ENCODE data around the gene HOXC10. TPM values are rescaled to one million over a fixed set of nuclear protein-coding genes. Genes with fewer than 3 reads are reported as not detected.

HOXC10 gene
- total RNA-seq, 2 donors from 2014 or later = not detected

DNA sequence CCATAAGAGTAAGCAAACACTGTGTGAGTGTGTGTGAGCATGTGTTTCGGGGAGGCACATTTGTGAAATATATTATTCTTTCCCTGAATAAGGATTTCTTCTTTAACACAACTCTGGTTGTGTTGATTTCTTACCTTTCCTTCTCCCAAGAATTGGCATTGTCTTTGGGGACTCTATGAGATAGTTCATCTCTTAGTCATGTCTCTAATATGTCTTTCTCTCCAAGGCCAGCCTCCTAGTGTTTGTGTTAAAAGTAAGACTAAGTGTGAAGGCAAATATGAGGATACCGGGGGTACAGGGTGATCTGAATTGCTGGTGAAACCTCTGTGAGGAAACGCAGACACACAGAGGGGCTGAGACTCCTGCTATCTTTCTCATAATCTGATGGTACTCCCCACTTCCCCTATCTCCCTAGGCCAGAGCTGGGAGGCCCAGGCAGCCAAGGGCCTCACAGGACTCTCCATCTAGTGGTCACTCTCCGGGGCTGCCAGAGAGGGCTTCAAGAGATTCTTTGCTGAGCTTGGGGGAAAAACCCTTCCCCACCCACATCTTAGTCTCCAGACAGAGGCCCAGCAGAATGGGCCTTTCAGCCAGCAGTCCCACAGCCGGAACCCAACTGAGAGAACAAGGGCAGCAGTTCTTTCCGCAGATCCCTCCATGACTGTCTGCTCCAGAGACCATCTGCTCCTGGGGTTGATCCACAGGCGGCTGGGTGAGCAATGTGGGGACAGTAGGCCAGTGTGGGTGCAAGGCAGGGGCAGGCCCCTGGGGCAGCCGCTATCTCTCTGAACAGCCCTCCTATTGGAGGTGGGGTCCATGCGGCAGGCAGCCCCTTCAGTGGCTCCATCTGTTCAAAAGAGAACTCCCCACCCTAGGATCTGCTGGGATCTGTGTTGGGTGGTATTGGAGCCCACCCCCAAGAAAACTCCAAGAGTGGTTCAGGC lies 36.0 kb upstream of the HOXC10 start:
- DNase-seq (ENCODE audit: low spot score in 2 of 2) (no peak), ATAC-seq (no peak)
- Mint-ChIP-seq H3K36me3 (peaks cover under 1 to 28% of the 10 kb centered on the region in 2 donors), H3K27ac (no peak overlapping the region), H3K9me3 (no peaks in the 10 kb centered on the region)

DNA sequence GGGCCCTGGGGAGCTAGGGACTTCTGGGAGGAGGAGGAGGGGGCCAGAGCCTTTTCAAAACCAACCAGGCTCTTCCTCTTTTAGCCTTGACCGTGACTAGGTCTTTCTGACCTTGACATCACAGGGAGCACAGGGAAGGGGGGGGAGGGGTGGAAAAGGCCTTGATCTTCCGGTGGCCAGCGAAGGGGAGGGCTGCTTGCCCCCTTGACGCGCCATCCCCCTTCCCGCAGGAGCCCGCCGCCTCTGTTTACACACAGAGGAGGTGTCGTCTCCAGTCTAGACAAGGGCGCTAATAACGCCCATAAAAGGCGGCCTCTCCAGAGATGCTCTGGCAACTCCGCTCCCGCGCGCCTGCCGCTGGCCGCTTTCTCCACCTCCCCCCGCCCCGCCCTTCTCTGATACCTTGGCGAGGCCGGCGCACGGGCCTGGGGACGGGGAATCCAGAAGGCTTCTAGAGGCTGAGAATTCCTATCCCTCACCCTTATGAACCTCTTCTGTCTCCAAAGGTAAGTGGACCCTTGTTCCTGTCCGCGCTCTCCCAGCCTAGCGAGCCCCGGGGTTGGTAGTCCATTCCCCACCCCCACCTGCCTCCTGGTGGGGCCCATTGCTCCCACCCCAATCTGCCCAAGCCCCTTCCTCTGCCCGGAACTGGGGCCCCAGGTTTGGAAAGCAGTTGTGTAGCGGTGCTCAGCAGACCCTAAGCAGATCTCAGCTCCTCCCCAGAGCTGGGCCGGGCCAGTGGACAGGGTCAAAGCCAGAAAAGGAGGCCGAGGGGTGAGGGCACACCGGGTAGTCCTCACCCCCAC lies 35.1 kb upstream of the HOXC10 start:
- no peak for ATAC-seq
- no peak for DNase-seq (ENCODE audit: low spot score in 2 of 2)
- H3K9me3 Mint-ChIP-seq = no peaks in the 10 kb centered on the region
- no peak overlapping the region for H3K27ac Mint-ChIP-seq
- H3K36me3 Mint-ChIP-seq = peaks cover 5 to 32% of the 10 kb centered on the region in 2 donors

DNA sequence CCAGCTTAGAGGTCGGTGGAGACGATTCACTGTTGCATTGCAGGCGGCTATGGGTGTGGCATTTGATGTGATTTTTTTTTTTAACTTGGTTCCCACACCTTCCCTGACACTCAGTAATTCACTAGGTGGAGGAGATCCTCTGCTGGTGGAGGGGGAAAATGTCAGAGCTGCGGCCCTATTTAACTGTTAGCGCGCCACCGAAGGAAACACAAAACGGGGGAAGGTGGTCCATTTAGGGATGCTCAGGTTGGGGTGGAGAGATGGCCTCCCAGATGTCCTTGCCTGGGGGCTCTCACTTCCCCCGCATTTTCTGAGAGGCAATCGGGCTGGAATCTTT lies 34.5 kb upstream of the HOXC10 start:
- H3K36me3 Mint-ChIP-seq = peaks cover 5 to 32% of the 10 kb centered on the region in 2 donors
- no peak overlapping the region for H3K27ac Mint-ChIP-seq
- no peaks in the 10 kb centered on the region for H3K9me3 Mint-ChIP-seq
- no peak for ATAC-seq
- no peak for DNase-seq (ENCODE audit: low spot score in 2 of 2)

DNA sequence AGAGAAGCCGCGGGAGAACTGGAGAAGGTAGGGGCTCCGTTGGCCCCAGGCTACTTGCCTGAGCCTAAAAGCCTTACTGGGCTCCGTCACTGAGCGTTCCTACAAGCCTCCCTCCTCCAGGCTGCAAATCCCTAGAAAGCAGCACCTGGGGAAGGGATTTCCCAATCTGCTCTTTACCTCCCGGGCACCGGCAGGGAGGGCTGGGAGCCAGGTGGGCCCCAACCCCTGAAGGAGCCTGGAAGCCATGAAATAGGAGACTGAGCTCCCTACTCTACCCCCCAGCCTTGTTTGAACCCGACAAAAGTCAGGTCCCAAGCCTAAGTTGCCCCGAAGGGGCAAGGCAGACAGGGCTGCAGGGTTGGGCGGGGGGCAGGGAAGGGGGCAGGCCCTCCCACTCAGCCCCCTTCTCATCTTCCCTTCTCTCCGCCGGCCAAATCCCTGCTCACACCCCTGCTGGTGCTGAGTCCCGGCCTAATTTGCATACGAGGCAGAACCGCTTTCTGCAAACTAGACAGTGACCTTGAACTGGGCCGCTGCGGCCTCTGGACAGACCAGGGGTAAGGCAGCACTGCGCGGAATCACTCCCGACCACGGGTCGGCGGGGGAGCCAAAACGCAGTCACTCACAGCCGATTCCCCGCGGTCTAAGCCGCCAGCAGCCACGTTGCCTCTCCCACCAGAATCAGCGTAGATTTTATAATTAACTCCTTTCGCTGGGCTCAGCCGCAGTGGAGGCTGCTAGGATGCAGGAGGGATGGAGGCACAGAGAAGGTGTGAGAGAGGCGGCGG lies 34.0 kb upstream of the HOXC10 start:
- no peak for DNase-seq (ENCODE audit: low spot score in 2 of 2)
- Mint-ChIP-seq H3K9me3 (no peaks in the 10 kb centered on the region), H3K27ac (peak overlapping the region in 1 of 2 donors; percentile 87), H3K36me3 (peaks cover 5 to 28% of the 10 kb centered on the region in 2 donors)
- no peak for ATAC-seq

DNA sequence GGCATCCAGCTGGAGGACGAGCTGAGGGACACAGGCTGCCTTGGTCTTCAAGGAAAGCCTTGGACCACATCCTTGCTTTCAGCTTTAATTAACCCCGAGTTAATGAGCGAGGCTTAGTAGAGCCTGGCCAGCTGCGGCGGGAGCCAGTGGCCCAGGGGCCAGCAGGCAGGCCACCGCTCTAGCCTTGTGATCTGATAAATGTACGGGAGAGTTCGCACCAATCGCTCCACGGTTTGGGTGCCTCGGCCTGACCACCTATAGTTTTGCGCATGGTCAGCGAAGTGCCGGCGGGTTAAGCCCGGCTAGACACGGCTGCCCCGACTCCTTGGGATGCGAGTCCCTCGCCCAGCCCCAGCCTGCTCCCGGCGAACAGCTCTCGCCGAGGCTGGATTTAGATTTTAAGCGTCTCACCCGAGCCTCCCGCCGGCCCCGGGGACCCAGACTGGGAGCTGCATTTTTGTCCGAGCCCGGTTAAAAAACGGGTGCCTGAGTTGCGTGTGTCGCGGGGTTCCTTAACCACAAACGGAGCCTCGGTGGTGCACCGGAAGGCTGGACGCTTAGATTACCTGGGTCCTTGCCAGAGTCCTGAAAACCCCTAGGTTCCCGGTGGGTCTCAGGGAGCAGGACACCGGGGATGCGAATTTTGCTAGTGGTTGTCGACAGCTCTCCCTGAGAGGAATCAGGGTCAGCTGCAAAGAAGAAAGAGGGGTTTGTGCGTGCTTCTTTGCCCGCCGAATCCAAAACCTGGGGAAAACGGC lies 33.2 kb upstream of the HOXC10 start:
- ATAC-seq (no peak), DNase-seq (ENCODE audit: low spot score in 2 of 2) (no peak)
- Mint-ChIP-seq H3K9me3 (no peaks in the 10 kb centered on the region), H3K27ac (peak overlapping the region in 1 of 2 donors; percentile 87), H3K36me3 (peaks cover 5 to 26% of the 10 kb centered on the region in 2 donors)

DNA sequence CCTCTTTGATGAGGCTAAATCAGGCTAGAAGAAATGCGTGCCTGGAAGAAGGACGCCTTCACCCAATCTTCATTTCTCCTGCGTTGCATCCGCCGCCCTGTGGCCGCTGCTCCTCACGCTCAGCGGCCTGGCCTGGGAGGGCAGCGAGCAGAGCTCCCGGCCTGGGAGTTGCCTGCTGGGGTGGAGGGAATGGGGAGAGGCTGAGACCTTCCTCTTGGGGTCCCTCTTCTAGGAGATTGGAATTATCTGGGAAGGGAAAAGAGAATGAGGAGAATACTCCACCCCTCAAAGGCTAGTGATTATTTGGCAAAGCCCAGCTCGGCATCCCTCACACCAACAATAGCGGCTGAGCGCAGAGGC lies 32.6 kb upstream of the HOXC10 start:
- ATAC-seq (no peak), DNase-seq (ENCODE audit: low spot score in 2 of 2) (no peak)
- Mint-ChIP-seq H3K9me3 (no peaks in the 10 kb centered on the region), H3K36me3 (peaks cover 5 to 26% of the 10 kb centered on the region in 2 donors), H3K27ac (peak overlapping the region in 1 of 2 donors; percentile 79)

DNA sequence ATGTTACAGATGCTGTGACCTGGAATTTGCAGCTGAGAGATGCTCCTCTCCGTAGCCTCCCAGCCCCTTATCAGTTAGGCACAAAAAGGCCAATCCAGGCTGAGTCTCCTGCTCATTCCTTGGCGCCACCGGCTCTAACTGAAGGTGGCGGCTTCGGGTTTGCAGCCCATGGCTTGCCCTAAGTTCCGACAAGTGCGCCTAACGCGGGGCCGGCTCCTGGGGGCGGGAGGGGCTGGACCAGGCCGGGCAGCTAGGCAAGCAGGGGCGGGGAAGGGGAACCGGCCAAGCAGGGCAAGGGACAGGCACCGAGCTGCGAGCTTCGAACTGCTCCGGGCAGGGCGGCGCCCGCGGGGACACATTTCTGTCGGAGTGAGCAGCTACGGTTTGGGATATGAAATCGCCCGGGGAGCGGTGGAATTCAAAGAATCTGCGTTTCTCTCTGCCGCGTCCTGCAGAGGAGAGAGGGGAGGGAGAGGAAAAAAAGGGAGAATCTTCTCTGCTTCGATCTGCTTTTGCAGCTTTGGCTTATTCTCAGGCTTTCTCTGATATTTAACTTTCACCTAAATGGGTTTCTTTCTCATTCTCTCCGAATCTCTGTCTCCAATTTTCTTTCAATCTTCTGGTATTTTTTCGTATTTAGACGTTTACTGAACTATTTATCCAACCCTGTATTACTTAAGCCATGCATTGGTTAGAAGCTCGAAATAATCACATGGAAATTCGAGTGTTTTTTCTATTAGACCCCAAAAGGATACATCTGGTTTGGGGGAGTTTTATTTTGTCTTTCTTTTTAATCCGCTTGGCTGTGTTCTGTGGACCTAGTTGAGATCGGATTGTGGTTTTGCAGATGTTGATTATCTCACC lies 31.8 kb upstream of the HOXC10 start:
- Mint-ChIP-seq H3K9me3 (no peaks in the 10 kb centered on the region), H3K27ac (peak overlapping the region in 1 of 2 donors; percentile 79), H3K36me3 (peaks cover 5 to 26% of the 10 kb centered on the region in 2 donors)
- ATAC-seq (no peak), DNase-seq (ENCODE audit: low spot score in 2 of 2) (no peak)

DNA sequence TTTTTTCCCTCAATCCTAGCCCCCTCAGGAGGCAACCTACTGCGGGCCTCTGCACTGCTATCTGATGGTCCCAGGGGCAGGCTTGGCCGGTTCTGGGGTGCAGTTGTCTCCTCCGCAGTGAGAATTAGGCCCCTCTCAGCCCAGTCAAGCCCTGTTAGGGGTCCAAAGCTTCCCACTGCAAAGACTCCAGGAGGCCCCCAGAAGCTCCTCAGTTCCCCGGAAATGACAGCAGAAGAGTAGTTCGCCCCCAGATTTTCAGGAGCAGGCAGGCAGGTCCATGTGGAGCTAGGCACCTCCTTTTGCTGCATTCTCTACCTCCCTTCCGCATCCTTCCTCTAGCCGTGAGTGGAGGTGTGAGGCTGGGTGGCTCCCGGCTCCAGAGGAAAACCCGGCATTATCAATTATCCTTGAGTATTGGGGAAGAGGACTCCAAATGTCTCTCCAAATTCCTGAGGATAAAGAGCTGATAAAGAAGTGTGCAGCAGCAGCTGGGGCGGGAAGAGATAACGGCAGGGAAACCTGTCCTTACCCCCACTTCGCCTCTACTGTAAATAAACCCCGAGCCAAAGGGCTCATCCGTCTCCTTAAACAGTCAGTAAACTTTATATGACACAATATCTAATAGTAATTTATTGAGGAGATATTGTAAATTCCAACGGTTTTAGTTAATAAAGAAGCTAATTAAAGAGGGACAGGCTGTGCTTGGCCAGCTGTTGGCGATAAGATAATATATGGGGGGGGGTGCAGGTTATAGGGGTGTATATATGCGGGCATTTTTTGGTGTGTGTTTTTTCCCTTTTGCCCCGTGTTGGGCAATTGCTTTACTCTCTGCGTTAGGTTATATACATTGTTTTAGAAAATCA lies 30.9 kb upstream of the HOXC10 start:
- no peaks in the 10 kb centered on the region for H3K9me3 Mint-ChIP-seq
- H3K27ac Mint-ChIP-seq = peak overlapping the region in 1 of 2 donors; percentile 84
- peaks cover 5 to 26% of the 10 kb centered on the region in 2 donors for H3K36me3 Mint-ChIP-seq
- no peak for DNase-seq (ENCODE audit: low spot score in 2 of 2)
- no peak for ATAC-seq

DNA sequence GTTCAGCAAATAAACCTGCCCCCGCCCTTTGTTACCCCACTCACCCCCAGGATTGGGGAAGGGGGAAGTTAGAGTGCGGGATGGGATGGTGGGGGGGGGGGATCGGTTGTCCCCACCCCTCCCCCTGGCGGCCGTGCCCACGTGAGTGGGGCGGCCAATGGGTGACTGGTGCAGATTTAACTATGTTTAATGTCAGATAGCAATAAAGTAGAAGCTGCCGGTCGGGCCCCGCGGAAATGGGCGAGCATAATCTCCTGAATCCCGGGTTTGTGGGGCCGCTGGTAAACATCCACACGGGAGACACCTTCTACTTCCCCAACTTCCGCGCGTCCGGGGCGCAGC lies 30.3 kb upstream of the HOXC10 start, which contains the start of gene HOXC12:
Gene HOXC12 (plus strand): TSS at position 210 of the 342 bp plus-strand sequence. CDS start 27 bp downstream, at position 237.
- no peaks in the 10 kb centered on the region for H3K9me3 Mint-ChIP-seq
- peaks cover 5 to 27% of the 10 kb centered on the region in 2 donors for H3K36me3 Mint-ChIP-seq
- ATAC-seq (no peak), DNase-seq (ENCODE audit: low spot score in 2 of 2) (no peak)
- H3K27ac Mint-ChIP-seq = peak within 1 kb of the TSS in 1 of 2 donors; percentile 84

DNA sequence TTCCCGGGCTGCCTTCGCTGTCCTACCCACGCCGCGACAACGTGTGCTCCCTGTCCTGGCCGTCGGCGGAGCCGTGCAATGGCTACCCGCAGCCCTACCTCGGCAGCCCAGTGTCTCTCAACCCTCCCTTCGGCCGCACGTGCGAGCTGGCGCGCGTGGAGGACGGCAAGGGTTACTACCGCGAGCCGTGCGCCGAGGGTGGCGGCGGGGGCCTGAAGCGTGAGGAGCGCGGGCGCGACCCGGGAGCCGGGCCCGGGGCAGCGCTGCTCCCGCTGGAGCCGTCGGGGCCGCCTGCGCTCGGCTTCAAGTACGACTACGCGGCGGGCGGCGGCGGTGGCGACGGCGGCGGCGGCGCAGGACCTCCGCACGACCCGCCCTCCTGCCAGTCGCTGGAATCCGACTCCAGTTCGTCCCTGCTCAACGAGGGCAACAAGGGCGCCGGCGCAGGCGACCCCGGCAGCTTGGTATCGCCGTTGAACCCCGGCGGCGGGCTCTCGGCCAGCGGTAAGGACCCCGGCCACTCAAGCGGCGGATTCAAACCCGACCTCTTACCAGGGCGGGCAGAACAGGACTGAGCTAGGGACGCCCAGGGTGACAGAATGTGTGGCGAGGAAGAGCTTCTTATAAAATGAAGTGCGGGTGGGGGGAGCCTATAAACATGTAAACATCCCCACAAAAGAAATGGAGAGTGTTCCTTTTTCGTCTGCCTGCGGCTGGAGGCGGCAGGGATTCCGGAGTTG lies 29.7 kb upstream of the HOXC10 start:
- no peak for ATAC-seq
- no peaks in the 10 kb centered on the region for H3K9me3 Mint-ChIP-seq
- peak overlapping the region in 1 of 2 donors; percentile 5 for H3K27ac Mint-ChIP-seq
- DNase-seq (ENCODE audit: low spot score in 2 of 2) = no peak
- H3K36me3 Mint-ChIP-seq = peaks cover 7 to 32% of the 10 kb centered on the region in 2 donors

DNA sequence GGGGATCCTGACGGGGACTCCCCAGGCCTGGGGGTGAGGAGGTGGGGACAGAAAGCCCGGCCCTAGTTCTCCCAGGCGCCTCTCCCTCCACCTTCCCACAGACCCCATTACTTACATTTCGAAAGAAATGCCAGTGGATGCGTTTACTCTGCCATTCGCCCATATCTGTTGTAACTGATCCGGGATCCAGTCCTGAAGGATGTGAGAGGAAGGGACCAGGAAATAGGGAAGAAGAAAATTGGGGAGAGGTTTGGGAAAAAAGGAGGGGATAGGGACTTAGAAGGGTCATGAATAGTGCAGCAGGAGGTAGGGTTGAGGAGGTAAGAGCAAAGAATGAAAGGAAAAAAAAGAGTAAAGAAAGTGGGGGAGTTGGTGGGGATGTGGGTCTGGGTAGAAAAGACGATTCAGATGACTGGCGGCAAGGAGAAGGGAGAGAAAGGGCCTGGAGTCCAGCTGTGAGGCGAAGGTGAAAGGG lies 29.1 kb upstream of the HOXC10 start:
- DNase-seq (ENCODE audit: low spot score in 2 of 2) = no peak
- peak overlapping the region in 1 of 2 donors; percentile 11 for H3K27ac Mint-ChIP-seq
- peaks cover 11 to 36% of the 10 kb centered on the region in 2 donors for H3K36me3 Mint-ChIP-seq
- ATAC-seq = no peak
- H3K9me3 Mint-ChIP-seq = no peaks in the 10 kb centered on the region

DNA sequence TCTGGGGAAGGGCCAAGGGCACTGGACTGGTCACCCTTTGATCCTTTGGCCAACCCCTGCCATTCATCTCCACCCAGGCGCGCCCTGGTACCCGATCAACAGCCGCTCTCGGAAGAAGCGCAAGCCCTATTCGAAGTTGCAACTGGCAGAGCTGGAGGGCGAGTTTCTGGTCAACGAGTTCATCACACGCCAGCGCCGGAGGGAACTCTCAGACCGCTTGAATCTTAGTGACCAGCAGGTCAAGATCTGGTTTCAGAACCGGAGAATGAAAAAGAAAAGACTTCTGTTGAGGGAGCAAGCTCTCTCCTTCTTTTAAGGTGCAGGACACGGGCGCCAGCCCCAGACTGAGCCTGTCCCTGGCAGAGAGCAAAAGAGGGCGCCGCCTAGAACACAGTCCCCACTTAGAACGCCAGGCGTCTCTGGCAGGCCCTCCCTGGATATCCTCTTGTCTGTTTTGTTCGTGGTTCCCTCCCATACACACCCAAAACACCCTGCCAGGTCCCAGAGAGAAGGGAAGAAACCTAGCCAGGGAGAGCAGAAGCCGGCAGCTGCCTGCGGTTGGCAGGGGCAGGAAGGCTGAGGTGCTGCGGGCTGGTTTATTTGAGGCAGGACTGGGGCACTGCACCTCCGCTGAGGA lies 28.6 kb upstream of the HOXC10 start:
- Mint-ChIP-seq H3K36me3 (peaks cover 11 to 33% of the 10 kb centered on the region in 2 donors), H3K9me3 (no peaks in the 10 kb centered on the region), H3K27ac (peak overlapping the region in 1 of 2 donors; percentile 11)
- DNase-seq (ENCODE audit: low spot score in 2 of 2) (no peak), ATAC-seq (peak in 1 of 2 donors; percentile 37)

DNA sequence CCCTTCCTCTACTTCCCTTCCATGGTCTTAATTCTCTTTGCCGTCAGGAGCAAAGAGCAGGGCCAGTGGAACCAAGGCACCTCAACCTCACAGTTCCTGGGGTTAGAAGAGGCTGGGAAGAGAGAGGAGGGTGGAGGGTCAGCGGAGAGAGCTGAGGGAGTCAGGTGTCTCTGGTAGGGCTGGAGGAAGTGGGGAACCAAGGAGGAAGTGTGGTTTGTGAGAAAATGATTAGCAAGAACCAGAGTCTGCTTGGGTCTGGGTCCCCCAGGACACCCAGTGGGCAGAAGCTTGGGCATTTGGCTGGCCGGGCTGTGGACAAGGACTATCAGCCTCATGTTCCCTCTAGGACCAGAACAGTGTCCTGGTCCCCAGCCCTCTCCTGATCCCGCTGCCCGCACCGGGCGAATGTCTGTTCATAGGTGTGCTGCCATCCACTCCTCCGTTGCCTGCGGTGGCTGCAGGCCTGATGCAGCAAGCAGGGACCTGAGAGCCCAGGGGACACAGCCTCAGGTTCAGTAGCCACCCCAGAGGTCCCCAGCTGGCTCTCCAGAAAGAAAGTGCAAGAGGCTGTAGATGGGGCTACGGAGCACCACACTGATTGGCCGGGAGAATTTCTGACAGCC lies 27.9 kb upstream of the HOXC10 start:
- ATAC-seq (no peak), DNase-seq (ENCODE audit: low spot score in 2 of 2) (no peak)
- Mint-ChIP-seq H3K9me3 (no peaks in the 10 kb centered on the region), H3K27ac (no peak overlapping the region), H3K36me3 (peaks cover 11 to 27% of the 10 kb centered on the region in 2 donors)
